ENCODE measurements around the gene SELE. TPM values are rescaled to one million over a fixed set of nuclear protein-coding genes. Genes with fewer than 3 reads are reported as not detected.

Gene SELE
- total RNA-seq, 2 donors from 2014 or later = 0.11 to 0.94 TPM

- no peaks in the 10 kb centered on the region for H3K9me3 ChIP-seq
- no peaks in the 10 kb centered on the region for H3K4me1 ChIP-seq
- DNase-seq (ENCODE audit: low spot score) = no peak
- H3K36me3 ChIP-seq = no peaks in the 10 kb centered on the region
- H3K27me3 ChIP-seq = no peaks in the 10 kb centered on the region
- H3K27ac ChIP-seq = no peak overlapping the region
- no peak for TF ChIP-seq CTCF (IDR thresholded peaks at IDR 0.05)
- no peak overlapping the region for H3K4me3 ChIP-seq
Observed at GRCh38 chr1:169746550-169746949, 12.7 kb upstream of the SELE start.

GRCh38 chr1:169745015-169745861 is 11.4 kb upstream of the SELE start:
- Histone ChIP-seq H3K4me1 (peaks cover 0 to 4% of the 10 kb centered on the region in 2 donors), H3K27me3 (no peaks in the 10 kb centered on the region), H3K36me3 (no peaks in the 10 kb centered on the region), H3K4me3 (no peak overlapping the region), H3K9me3 (no peaks in the 10 kb centered on the region), H3K27ac (no peak overlapping the region)
- no peak for DNase-seq (ENCODE audit: low spot score)
- no peak for TF ChIP-seq CTCF (IDR thresholded peaks at IDR 0.05)

GRCh38 chr1:169741666-169742394 is 8.0 kb upstream of the SELE start:
- H3K27me3 ChIP-seq = no peaks in the 10 kb centered on the region
- DNase-seq (ENCODE audit: low spot score) = no peak
- peaks cover 0 to 4% of the 10 kb centered on the region in 2 donors for H3K4me1 ChIP-seq
- no peak overlapping the region for H3K4me3 ChIP-seq
- TF ChIP-seq CTCF (IDR thresholded peaks at IDR 0.05) = no peak
- no peaks in the 10 kb centered on the region for H3K9me3 ChIP-seq
- H3K36me3 ChIP-seq = no peaks in the 10 kb centered on the region
- no peak overlapping the region for H3K27ac ChIP-seq

- peaks cover 0 to 4% of the 10 kb centered on the region in 2 donors for H3K4me1 ChIP-seq
- H3K27ac ChIP-seq = no peak overlapping the region
- no peak for DNase-seq (ENCODE audit: low spot score)
- TF ChIP-seq CTCF (IDR thresholded peaks at IDR 0.05) = no peak
- no peaks in the 10 kb centered on the region for H3K27me3 ChIP-seq
- H3K9me3 ChIP-seq = no peaks in the 10 kb centered on the region
- no peak overlapping the region for H3K4me3 ChIP-seq
- no peaks in the 10 kb centered on the region for H3K36me3 ChIP-seq
Observed at GRCh38 chr1:169739980-169740379, 6.1 kb upstream of the SELE start.

- Histone ChIP-seq H3K4me3 (no peak overlapping the region), H3K4me1 (no peaks in the 10 kb centered on the region), H3K27ac (no peak overlapping the region), H3K27me3 (no peaks in the 10 kb centered on the region), H3K9me3 (no peaks in the 10 kb centered on the region), H3K36me3 (no peaks in the 10 kb centered on the region)
- DNase-seq (ENCODE audit: low spot score) = no peak
- TF ChIP-seq CTCF (IDR thresholded peaks at IDR 0.05) = no peak
Observed at GRCh38 chr1:169731446-169731845, 2.4 kb downstream of the SELE start.

Measured in right atrium auricular region (tissue), 2 donors.